ENCODE data around the gene HTT. TPM values are rescaled to one million over a fixed set of nuclear protein-coding genes. Genes with fewer than 3 reads are reported as not detected.

Gene HTT
- total RNA-seq, 1 experiment from 2014 or later: 37.4 TPM

DNA sequence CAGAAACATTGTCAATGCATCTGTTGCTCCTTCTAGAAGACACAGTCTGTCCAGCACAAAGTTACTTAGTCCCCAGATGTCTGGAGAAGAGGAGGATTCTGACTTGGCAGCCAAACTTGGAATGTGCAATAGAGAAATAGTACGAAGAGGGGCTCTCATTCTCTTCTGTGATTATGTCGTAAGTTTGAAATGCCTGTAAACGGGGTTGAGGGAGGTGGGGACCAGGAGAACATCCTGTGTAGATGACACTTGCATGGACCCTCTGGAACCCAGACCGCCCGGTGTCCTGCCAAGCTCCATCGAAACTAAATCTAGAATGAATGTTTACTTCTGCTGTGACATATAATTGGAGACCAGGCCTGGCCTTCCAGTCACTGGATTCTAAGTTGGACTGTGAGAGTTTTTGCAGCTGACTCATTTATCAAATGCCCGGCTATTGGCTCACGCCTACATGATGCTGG is 129.5 kb downstream of the HTT start:
- Histone ChIP-seq H3K9me2 (ENCODE audit: insufficient read depth) (no peaks in the 10 kb centered on the region), H4K20me1 (ENCODE audit: insufficient read depth) (no peaks in the 10 kb centered on the region), H3K79me2 (ENCODE audit: insufficient read depth, low read length) (no peaks in the 10 kb centered on the region), H3K4me1 (ENCODE audit: control insufficient read depth in 1 of 2, insufficient read depth in 2 of 2, low read length in 2 of 2) (no peaks in the 10 kb centered on the region), H3K4me3 (replicated peaks in 1 of 2; ENCODE audit: low read depth in 1 of 2, low read length in 2 of 2) (no peak overlapping the region), H3K9ac (ENCODE audit: low read length) (no peak overlapping the region), H3K9me3 (ENCODE audit: control insufficient read depth in 1 of 2, insufficient read depth in 1 of 2, low read depth in 1 of 2, low read length in 2 of 2) (no peaks in the 10 kb centered on the region), H3K27me3 (ENCODE audit: insufficient read depth, low read length) (no peaks in the 10 kb centered on the region), H3K36me3 (ENCODE audit: control insufficient read depth in 1 of 2, insufficient read depth in 2 of 2, low read length in 2 of 2) (peaks cover 3 to 12% of the 10 kb centered on the region in 2 experiments; a peak in 2 of 4 replicates), H3K27ac (ENCODE audit: low read depth, low read length) (no peak overlapping the region), H3K4me2 (ENCODE audit: low read length) (no peak overlapping the region), H2AFZ (ENCODE audit: low read depth, low read length, poor library complexity, severe bottlenecking) (no peak overlapping the region)
- TF ChIP-seq, protein P1, sequence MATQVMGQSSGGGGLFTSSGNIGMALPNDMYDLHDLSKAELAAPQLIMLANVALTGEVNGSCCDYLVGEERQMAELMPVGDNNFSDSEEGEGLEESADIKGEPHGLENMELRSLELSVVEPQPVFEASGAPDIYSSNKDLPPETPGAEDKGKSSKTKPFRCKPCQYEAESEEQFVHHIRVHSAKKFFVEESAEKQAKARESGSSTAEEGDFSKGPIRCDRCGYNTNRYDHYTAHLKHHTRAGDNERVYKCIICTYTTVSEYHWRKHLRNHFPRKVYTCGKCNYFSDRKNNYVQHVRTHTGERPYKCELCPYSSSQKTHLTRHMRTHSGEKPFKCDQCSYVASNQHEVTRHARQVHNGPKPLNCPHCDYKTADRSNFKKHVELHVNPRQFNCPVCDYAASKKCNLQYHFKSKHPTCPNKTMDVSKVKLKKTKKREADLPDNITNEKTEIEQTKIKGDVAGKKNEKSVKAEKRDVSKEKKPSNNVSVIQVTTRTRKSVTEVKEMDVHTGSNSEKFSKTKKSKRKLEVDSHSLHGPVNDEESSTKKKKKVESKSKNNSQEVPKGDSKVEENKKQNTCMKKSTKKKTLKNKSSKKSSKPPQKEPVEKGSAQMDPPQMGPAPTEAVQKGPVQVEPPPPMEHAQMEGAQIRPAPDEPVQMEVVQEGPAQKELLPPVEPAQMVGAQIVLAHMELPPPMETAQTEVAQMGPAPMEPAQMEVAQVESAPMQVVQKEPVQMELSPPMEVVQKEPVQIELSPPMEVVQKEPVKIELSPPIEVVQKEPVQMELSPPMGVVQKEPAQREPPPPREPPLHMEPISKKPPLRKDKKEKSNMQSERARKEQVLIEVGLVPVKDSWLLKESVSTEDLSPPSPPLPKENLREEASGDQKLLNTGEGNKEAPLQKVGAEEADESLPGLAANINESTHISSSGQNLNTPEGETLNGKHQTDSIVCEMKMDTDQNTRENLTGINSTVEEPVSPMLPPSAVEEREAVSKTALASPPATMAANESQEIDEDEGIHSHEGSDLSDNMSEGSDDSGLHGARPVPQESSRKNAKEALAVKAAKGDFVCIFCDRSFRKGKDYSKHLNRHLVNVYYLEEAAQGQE (IDR thresholded peaks at IDR 0.05; ENCODE audit: low read depth): no peak
- TF ChIP-seq EGR1 (IDR thresholded peaks at IDR 0.05; ENCODE audit: low read depth): no peak
- TF ChIP-seq CEBPB (IDR thresholded peaks at IDR 0.05; ENCODE audit: low read depth): no peak
- TF ChIP-seq ZFX (IDR thresholded peaks at IDR 0.05): no peak
- no peak for TF ChIP-seq POLR2A (IDR thresholded peaks at IDR 0.05; ENCODE audit: borderline replicate concordance, extremely low read depth, insufficient read depth, insufficient read length)
- TF ChIP-seq RAD21 (IDR thresholded peaks at IDR 0.05; ENCODE audit: low read depth): no peak
- TF ChIP-seq, protein P2, sequence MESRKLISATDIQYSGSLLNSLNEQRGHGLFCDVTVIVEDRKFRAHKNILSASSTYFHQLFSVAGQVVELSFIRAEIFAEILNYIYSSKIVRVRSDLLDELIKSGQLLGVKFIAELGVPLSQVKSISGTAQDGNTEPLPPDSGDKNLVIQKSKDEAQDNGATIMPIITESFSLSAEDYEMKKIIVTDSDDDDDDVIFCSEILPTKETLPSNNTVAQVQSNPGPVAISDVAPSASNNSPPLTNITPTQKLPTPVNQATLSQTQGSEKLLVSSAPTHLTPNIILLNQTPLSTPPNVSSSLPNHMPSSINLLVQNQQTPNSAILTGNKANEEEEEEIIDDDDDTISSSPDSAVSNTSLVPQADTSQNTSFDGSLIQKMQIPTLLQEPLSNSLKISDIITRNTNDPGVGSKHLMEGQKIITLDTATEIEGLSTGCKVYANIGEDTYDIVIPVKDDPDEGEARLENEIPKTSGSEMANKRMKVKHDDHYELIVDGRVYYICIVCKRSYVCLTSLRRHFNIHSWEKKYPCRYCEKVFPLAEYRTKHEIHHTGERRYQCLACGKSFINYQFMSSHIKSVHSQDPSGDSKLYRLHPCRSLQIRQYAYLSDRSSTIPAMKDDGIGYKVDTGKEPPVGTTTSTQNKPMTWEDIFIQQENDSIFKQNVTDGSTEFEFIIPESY (IDR thresholded peaks at IDR 0.05; ENCODE audit: extremely low read depth, insufficient replicate concordance, low read length): no peak
- TF ChIP-seq ZNF274 (IDR thresholded peaks at IDR 0.05; ENCODE audit: low read depth, low read length): no peak
- no peak for TF ChIP-seq SIN3A (IDR thresholded peaks at IDR 0.05; ENCODE audit: low read depth)
- TF ChIP-seq, protein P3, sequence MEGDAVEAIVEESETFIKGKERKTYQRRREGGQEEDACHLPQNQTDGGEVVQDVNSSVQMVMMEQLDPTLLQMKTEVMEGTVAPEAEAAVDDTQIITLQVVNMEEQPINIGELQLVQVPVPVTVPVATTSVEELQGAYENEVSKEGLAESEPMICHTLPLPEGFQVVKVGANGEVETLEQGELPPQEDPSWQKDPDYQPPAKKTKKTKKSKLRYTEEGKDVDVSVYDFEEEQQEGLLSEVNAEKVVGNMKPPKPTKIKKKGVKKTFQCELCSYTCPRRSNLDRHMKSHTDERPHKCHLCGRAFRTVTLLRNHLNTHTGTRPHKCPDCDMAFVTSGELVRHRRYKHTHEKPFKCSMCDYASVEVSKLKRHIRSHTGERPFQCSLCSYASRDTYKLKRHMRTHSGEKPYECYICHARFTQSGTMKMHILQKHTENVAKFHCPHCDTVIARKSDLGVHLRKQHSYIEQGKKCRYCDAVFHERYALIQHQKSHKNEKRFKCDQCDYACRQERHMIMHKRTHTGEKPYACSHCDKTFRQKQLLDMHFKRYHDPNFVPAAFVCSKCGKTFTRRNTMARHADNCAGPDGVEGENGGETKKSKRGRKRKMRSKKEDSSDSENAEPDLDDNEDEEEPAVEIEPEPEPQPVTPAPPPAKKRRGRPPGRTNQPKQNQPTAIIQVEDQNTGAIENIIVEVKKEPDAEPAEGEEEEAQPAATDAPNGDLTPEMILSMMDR (IDR thresholded peaks at IDR 0.05 in 2 of 3, conservative IDR thresholded peaks at IDR 0.05 in 1 of 3; ENCODE audit: borderline replicate concordance in 1 of 3, insufficient read depth in 1 of 3, low read depth in 2 of 3, low read length in 2 of 3): no peak
- TF ChIP-seq, protein P4, sequence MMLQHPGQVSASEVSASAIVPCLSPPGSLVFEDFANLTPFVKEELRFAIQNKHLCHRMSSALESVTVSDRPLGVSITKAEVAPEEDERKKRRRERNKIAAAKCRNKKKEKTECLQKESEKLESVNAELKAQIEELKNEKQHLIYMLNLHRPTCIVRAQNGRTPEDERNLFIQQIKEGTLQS (IDR thresholded peaks at IDR 0.05): no peak
- no peak for TF ChIP-seq POLR2AphosphoS5 (IDR thresholded peaks at IDR 0.05; ENCODE audit: low read depth, low read length)
- TF ChIP-seq ELF1 (IDR thresholded peaks at IDR 0.05; ENCODE audit: borderline replicate concordance, low read depth): no peak
- no peak for TF ChIP-seq EZH2phosphoT487 (IDR thresholded peaks at IDR 0.05; ENCODE audit: borderline replicate concordance)
- no peak for TF ChIP-seq YY1 (IDR thresholded peaks at IDR 0.05; ENCODE audit: extremely low read depth, insufficient replicate concordance, low read depth, low read length)
- no peak for TF ChIP-seq FOSL1 (IDR thresholded peaks at IDR 0.05; ENCODE audit: low read depth)
- TF ChIP-seq TCF7L2 (IDR thresholded peaks at IDR 0.05; ENCODE audit: borderline replicate concordance, extremely low read depth, insufficient read depth, insufficient read length): no peak
- no peak for TF ChIP-seq SP1 (IDR thresholded peaks at IDR 0.05; ENCODE audit: low read depth)
- TF ChIP-seq EZH2 (IDR thresholded peaks at IDR 0.05): no peak
- ChIA-PET POLR2A (no interaction called here), RAD21 (ENCODE audit: low non-redundant PET in 1 of 2, low total read pairs in 2 of 2, uncharacterized antibody in 2 of 2, unreplicated experiment in 2 of 2) (no interaction called here), CTCF (no interaction called here)
- DNase-seq (ENCODE audit: low read depth, low spot score): no peak
- ATAC-seq: no peak
- intact Hi-C loops (cut with micrococcal nuclease): no loop called here
- no TSS peak for BruUV-seq (replicated peaks)
